GM21737 (cell line): ENCODE results near the gene CES2.

Experiments used
- ATAC-seq: cut with Tn5 transposase; IDR thresholded peaks from one replicate; pipeline ENCODE4 v1.9.1; 2021; ENCODE audit warnings: mild to moderate bottlenecking, moderate library complexity; ENCODE audit not compliant: unreplicated experiment

Gene CES2

DNA sequence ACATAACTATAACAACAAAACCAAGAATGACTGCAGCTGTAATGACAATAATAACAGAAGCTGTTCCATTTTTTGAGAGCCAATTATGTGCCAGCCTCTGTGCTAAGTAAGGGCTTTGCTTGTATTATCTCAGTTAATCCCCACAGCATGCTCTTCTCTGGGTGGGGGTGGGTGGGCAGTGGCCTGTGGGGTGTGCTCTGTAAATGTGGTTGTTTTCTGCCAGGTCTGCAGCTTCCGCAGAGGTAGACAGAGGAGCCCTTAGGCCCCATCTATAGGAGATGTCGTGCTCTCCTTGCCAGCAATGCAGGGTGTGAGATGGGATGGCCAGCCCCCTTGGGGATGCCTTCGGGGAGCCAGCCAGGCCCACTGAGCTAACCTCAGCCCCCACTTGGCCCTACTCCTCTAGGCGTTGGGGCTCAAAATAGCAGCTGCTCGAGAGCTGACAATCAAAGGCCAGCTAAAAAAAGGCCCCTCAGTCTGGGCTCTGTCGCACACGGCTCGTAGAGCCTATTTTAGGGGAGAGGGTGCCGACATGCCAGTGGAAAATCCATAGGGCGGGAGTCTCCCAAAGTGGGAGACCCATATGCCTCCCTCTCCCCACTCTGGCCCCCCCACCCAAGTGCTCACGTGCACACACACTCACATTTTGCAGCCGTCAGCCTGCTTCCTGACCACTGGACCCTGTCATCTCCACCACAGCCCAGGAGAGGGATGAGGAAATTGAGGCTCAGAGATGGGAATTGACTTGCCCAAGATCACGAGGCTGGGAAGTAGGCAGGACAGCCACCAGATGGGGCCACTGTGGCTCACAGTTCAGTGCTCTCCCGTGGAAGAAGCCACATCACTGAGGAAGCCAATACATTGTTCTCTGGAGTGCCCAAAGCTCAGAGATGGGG is 32.4 kb upstream of the CES2 start:
- ATAC-seq, result no peak

DNA sequence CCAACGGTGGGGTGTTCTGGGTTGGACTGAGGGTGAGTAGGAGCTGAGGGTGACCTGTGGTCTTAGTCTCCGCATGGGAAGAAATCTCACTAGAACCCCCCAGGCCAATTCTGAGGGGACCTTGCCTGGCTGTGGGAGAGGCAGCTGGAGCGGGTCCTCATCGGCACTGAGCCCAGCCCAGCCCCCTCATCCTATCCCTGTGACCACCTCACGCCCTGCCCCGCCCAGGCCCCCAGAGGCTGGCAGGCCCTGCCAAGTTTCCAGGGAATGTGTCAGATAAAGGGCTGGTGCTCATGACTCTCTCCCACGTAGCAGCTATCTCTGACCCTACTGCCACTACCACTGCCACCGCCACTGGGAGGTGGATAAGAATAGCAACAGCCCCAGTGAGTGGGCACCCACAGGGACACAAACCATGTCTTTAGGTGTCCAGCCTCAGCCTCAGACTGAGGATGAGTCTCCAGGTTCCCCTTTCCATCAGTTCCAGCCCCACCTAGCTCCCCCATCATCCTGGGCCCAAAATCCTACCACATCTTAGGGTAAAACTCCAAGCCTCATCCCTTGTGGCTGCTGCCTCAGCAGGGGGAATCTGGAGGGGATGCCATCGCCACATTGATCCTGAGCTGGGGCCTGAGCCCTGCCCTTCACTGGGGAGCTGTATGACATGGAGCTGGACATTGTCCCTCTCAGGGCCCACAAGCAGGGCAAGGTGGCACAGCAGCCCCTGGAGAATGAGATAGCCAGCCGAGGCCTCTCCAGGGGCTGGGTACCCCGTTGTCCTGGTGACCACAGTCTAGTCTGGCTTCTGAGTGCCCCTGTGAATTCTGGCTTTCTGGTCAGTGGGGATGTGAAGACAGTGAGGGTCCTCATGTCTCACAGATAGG is 31.5 kb upstream of the CES2 start:
- no peak for ATAC-seq

DNA sequence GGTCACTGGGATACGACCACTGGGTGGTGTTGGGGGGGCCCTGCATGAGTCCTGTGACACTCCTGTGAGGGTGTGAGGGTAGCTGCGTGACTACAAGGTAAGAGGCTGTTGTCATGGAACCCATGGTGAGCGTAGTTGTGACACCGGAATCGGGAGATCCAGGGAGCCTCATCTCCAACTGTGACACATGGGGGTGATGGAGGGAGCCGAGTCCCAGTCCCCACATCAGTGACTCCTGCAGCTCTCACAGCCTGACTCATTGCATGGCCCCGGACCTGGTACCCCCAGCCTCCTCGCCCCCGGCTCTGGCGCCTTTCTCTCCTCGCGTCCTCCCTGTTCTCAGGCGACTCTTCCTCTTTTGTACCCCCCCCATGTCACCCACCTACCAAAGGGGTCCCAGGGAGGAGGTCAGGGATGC is 30.9 kb upstream of the CES2 start:
- ATAC-seq, result no peak

DNA sequence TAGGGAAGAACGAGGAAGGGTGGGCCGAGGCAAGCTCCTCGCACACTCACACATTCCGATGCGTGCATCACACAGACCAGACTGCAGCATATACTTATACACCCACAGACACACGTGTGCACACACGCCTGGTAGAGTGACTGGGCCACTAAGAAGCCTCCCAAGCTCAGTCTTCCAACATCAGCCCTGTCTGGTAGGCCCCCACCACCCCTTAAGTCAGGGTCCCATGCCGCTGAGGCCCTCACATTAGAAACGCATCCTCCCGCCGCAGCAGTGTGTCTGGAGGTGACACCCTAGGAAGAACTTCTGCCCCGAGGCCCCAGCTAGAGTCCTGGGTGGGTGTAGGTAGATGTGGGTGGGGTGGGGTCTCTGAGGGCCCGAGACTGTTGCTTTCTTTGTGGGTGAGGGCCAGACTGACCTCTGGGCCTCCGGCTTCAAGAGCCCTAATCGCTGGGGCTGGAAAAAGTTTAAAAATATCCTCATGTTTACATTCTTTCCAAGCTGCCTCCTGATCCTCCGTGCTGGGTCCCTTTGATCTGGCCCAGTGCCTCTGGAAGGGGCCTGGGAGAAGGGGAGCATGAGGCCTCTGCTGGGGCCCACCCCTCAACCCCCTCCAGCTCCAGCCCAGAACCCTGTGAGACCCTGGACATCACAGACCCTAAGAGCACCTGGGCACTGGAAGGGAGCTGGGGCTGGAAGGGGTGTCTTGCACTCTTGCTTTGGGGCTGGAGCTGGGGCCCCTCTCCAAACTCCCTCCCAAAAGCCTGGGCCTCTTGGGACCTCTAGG is 30.3 kb upstream of the CES2 start:
- no peak for ATAC-seq

- no peak for ATAC-seq
Observed at GRCh38 chr16:66905633-66906539, 29.4 kb upstream of the CES2 start.

DNA sequence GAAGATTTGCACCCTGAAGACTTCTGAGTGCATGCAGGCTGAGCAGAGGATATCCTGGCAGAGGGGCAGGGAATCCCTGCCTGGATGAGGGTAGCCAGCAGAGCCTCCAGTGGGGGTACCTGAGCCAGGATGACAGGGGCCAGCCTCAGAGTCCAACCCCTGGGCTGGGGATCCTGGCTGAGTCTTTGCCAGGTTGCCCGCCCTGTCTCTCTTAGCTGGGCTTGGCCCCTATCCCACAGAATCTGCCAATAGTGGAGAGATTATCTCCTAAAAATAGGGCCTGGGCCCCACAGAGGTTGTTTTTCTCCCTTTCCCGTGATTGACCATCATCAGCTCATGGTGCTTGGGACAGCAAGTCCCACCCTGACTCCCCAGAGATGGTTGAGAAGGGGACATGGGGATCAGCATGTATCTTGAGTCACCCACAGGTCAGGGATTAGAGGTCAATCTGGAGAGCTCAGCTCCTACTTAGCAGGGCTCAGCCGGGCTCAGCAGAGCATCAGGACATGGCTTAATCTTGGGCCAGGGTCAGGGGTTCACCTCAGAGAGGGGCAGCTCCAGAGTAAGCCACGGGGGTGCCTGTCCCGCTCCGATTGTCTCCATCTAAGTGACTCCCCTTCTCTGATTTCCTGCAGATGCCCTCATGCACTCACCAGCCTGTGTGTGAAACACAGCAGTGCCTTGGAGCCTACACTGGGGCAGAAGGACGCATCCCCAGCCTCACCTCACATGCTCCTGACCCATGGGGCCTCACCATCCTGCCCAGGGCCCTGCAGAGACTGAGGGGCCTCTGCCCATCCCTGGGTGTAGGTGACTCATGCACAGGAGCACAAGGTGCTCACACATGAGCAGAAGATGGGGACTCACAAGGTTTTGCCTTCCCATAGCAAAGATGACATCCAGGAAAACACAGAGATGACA is 28.1 kb upstream of the CES2 start:
- no peak for ATAC-seq

- ATAC-seq, result no peak
Observed at GRCh38 chr16:66908116-66908515, 27.2 kb upstream of the CES2 start.

- no peak for ATAC-seq
Observed at GRCh38 chr16:66908762-66909559, 26.4 kb upstream of the CES2 start.

- ATAC-seq, result no peak
Observed at GRCh38 chr16:66910175-66910940, 25.0 kb upstream of the CES2 start.

GRCh38 chr16:66911112-66911511 is 24.2 kb upstream of the CES2 start:
- no peak for ATAC-seq

DNA sequence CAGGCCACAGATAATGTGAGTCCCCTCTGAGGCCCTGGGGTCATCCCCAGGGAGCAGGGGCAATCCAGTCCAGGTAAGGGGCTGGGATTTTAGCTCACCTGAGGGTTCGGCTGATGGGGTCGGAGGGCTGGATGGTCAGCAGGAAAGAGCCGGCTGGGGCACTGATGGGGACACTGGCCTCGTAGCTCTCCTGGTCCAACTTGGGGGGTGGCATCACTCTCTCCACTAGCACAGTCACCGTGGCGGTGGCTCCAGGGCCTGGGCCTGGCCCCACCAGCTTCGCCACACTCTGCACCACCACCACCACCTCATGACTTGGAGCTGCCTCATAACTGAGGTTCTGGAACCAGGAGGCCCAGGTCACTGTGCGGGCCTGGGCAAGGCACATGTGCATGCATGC is 23.5 kb upstream of the CES2 start:
- ATAC-seq, result no peak

DNA sequence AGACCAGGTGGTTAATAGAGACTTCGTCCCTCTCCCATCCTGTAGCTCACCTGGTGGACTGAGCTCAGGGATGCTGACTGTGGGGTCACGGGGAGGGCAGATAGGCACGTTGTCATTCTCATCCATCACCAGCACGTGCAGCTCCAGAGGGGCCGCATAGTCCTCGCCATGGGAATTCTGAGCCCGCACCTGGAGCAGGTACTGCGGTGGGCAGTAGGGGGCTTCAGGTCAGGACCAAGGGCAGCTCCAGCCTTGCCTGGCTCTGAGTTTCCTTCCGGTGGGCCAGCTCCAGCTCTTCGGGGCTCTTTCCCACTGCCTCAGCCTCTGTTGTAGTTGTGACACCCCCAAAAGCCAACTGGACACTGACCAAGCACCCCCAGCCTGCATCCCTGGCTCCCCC is 22.2 kb upstream of the CES2 start:
- no peak for ATAC-seq

GRCh38 chr16:66913711-66914110 is 21.6 kb upstream of the CES2 start:
- no peak for ATAC-seq

- ATAC-seq, result no peak
Observed at GRCh38 chr16:66914541-66914940, 20.8 kb upstream of the CES2 start.

- no peak for ATAC-seq
Observed at GRCh38 chr16:66915041-66915440, 20.3 kb upstream of the CES2 start.

GRCh38 chr16:66916518-66916917 is 18.8 kb upstream of the CES2 start:
- ATAC-seq, result no peak

DNA sequence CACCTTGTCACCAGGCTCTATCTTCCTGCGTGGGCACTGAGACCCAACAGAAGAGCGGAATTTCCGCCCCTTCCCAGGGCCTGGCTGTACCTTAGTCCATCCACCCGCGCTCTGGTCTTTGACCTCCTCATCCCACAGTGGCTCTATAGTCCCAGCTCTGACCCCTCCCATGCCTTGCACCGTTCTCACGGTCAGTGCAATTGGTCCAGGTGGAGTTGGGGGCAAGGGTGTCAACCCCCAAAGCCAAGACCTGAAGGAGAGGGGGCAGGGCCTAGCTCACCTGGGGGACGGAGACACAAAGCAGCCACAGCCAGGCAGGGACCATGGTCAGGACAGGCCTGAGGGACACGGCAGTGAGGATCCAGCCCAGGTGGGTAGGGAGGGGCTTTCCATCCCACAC is 17.6 kb upstream of the CES2 start:
- ATAC-seq, result no peak
